Prostate gland (tissue), 2 donors: ENCODE measurements around the gene PRM3.

ENCODE experiments used
- POLR2A ChIP-seq: fragments of 450-650 bp; IDR thresholded peaks from one replicate; pipeline ENCODE4 v1.6.1; 2016; ENCODE audit warnings: antibody characterized with exemption, mild to moderate bottlenecking
- POLR2AphosphoS5 ChIP-seq: sonication (generic); formaldehyde crosslinking; IDR thresholded peaks from one replicate; pipeline ENCODE4 v1.6.1; 2017; ENCODE audit warnings: antibody characterized with exemption
- TF ChIP-seq, protein P1 (sequence below), 4 experiments: fragments of 200-600 bp in 2 of 4; fragments of 450-650 bp in 2 of 4; sonication (generic) in 2 of 4; IDR thresholded peaks; 1 replicate in 3 of 4; 2 replicates in 1 of 4; pipeline ENCODE4 v1.5.1; 2016 to 2019; ENCODE audit warnings: antibody characterized with exemption in 4 of 4, mild to moderate bottlenecking in 2 of 4, moderate library complexity in 2 of 4

DNA sequence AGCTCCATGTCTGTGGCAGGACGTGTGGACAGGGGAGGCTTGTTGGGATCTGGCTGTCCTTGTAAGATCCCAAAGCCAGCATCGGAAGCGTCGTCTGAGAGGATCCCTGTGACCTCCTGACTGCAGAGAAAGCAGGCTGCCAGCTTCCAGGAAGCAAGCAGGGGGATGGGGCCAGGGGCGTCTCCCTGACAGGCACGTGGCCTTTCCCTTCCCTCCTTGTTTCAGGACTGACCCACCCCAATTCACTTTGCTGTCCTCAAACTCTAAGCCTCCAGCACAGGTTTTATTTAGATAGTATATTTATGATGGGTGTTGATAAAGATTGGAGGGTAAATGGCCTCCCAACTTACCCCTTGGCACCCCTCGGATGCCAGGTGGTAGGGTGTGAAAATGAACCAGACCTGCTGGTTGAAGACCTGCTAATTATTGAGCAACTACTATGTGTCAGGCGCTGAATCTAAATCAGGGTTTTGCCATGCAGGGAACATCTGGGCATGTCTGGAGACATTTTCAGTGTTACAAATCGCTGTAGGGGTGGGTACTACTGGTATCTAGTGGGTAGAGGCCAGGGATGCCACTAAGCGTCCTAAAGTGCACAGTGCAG is 42.0 kb downstream of the PRM3 start:
- TF ChIP-seq, protein P1, sequence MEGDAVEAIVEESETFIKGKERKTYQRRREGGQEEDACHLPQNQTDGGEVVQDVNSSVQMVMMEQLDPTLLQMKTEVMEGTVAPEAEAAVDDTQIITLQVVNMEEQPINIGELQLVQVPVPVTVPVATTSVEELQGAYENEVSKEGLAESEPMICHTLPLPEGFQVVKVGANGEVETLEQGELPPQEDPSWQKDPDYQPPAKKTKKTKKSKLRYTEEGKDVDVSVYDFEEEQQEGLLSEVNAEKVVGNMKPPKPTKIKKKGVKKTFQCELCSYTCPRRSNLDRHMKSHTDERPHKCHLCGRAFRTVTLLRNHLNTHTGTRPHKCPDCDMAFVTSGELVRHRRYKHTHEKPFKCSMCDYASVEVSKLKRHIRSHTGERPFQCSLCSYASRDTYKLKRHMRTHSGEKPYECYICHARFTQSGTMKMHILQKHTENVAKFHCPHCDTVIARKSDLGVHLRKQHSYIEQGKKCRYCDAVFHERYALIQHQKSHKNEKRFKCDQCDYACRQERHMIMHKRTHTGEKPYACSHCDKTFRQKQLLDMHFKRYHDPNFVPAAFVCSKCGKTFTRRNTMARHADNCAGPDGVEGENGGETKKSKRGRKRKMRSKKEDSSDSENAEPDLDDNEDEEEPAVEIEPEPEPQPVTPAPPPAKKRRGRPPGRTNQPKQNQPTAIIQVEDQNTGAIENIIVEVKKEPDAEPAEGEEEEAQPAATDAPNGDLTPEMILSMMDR (IDR thresholded peaks at IDR 0.05): no peak
- no peak for TF ChIP-seq POLR2A
- TF ChIP-seq POLR2AphosphoS5: no peak
